HCT116 (cell line): Measurements from ENCODE around the gene DMD. TPM values are rescaled to one million over a fixed set of nuclear protein-coding genes. Genes with fewer than 3 reads are reported as not detected.

Source experiments
- ATAC-seq: fragments of 200-7000 bp; cut with Tn5 transposase; 2 replicates; pipeline ENCODE4 v1.9.1; 2020; ENCODE audit warnings: mild to moderate bottlenecking, moderate library complexity
- BruUV-seq: library from RNA; stranded (reverse); fragments of 400-500 nt; replicated peaks from 2 replicates; lab custom pipeline; 2021; lab: Mats Ljungman, UMichigan
- CTCF ChIA-PET: fragments of 300-600 bp; sonication (Branson Sonifier 250); formaldehyde crosslinking; loops from one replicate; lab custom pipeline; 2021; ENCODE audit warnings: antibody characterized with exemption; lab: Charles Lee
- POLR2A ChIA-PET: fragments of 300-600, 350-600 bp; sonication (Branson Sonifier 250); formaldehyde crosslinking; loops from one replicate; lab custom pipeline; 2021; ENCODE audit warnings: antibody characterized with exemption; lab: Charles Lee
- RAD21 ChIA-PET, 2 experiments: fragments of 300-600 bp; sonication (Branson Sonifier 250); formaldehyde crosslinking; loops; one replicate each; lab custom pipeline; 2023; ENCODE audit warnings: low total read pairs in 2 of 2; ENCODE audit not compliant: uncharacterized antibody in 2 of 2, unreplicated experiment in 2 of 2, low non-redundant PET in 1 of 2; lab: Charles Lee
- DNase-seq: peaks from one replicate; pipeline ENCODE4 v3.0.0-alpha.2; 2010; ENCODE audit warnings: low read depth, low spot score
- H2AFZ ChIP-seq: fragments of 200-600 bp; shearing (Covaris generic), sonication (generic); 2 replicates; pipeline ENCODE4 v1.6.1; 2017; ENCODE audit warnings: low read depth, mixed run types, mixed read lengths, antibody characterized with exemption, low read length; ENCODE audit not compliant: poor library complexity, severe bottlenecking
- H3K27ac ChIP-seq: 2 replicates; pipeline ENCODE4 v1.5.1; 2012; ENCODE audit warnings: low read depth, low read length
- H3K27me3 ChIP-seq: fragments of 200-600 bp; sonication (generic); 2 replicates; pipeline ENCODE4 v1.6.1; 2016; ENCODE audit warnings: mixed run types, low read length, mixed read lengths; ENCODE audit not compliant: insufficient read depth
- H3K36me3 ChIP-seq, 2 experiments: fragments of 200-500 bp in 1 of 2; fragments of 200-600 bp in 1 of 2; sonication (Bioruptor generic) in 1 of 2; sonication (generic) in 1 of 2; 2 replicates each; pipeline versions ENCODE4 v1.5.1 to v1.6.1; 2014 to 2016; ENCODE audit warnings: low read length in 2 of 2, inconsistent platforms in 1 of 2, mixed read lengths in 1 of 2, mixed run types in 1 of 2; ENCODE audit not compliant: insufficient read depth in 2 of 2, control insufficient read depth in 1 of 2
- H3K4me1 ChIP-seq, 2 experiments: fragments of 200-600 bp in 1 of 2; sonication (generic) in 1 of 2; 2 replicates each; pipeline versions ENCODE4 v1.5.1 to v1.6.1; 2012 to 2017; ENCODE audit warnings: low read length in 2 of 2, inconsistent platforms in 1 of 2, mild to moderate bottlenecking in 1 of 2, mixed read lengths in 1 of 2, mixed run types in 1 of 2, moderate library complexity in 1 of 2; ENCODE audit not compliant: insufficient read depth in 2 of 2, control insufficient read depth in 1 of 2
- H3K4me2 ChIP-seq: fragments of 200-600 bp; sonication (generic); 2 replicates; pipeline ENCODE4 v1.6.1; 2017; ENCODE audit warnings: mixed run types, low read length, mixed read lengths
- H3K4me3 ChIP-seq, 2 experiments: fragments of 200-600 bp in 1 of 2; sonication (generic) in 1 of 2; replicated peaks in 1 of 2; 2 replicates each; pipeline ENCODE4 v1.5.1; 2011 to 2016; ENCODE audit warnings: low read length in 2 of 2, control low read depth in 1 of 2, low read depth in 1 of 2, mild to moderate bottlenecking in 1 of 2, mixed read lengths in 1 of 2, mixed run types in 1 of 2
- H3K79me2 ChIP-seq: fragments of 200-600 bp; sonication (generic); 2 replicates; pipeline ENCODE4 v1.6.1; 2017; ENCODE audit warnings: mild to moderate bottlenecking, mixed run types, low read length, moderate library complexity, mixed read lengths; ENCODE audit not compliant: insufficient read depth
- H3K9ac ChIP-seq: fragments of 200-600 bp; sonication (generic); 2 replicates; pipeline ENCODE4 v1.6.1; 2016; ENCODE audit warnings: low read length, mixed read lengths
- H3K9me2 ChIP-seq: fragments of 200-600 bp; sonication (generic), shearing (Covaris generic); 2 replicates; pipeline ENCODE4 v1.6.1; 2017; ENCODE audit warnings: mixed run types, mild to moderate bottlenecking, moderate library complexity; ENCODE audit not compliant: insufficient read depth
- H3K9me3 ChIP-seq, 2 experiments: fragments of 200-500 bp in 1 of 2; fragments of 200-600 bp in 1 of 2; sonication (Bioruptor generic) in 1 of 2; sonication (generic) in 1 of 2; 2 replicates each; pipeline ENCODE4 v1.6.1; 2014 to 2017; ENCODE audit warnings: low read length in 2 of 2, mixed read lengths in 2 of 2, inconsistent platforms in 1 of 2, low read depth in 1 of 2, mild to moderate bottlenecking in 1 of 2, mixed run types in 1 of 2, moderate library complexity in 1 of 2; ENCODE audit not compliant: control insufficient read depth in 1 of 2, insufficient read depth in 1 of 2
- H4K20me1 ChIP-seq: fragments of 200-600 bp; sonication (generic), shearing (Covaris generic); 2 replicates; pipeline ENCODE4 v1.6.1; 2017; ENCODE audit warnings: mixed run types, mild to moderate bottlenecking, moderate library complexity; ENCODE audit not compliant: insufficient read depth
- ATF3 ChIP-seq: IDR thresholded peaks from 2 replicates; pipeline ENCODE4 v1.6.1; 2012
- CBX3 ChIP-seq: IDR thresholded peaks from 2 replicates; pipeline ENCODE4 v1.6.1; 2012; ENCODE audit warnings: low read depth
- CEBPB ChIP-seq: IDR thresholded peaks from 2 replicates; pipeline ENCODE4 v1.6.1; 2012; ENCODE audit warnings: low read depth
- CTCF ChIP-seq, 3 experiments: fragments of 200-600 bp in 1 of 3; sonication (generic) in 1 of 3; IDR thresholded peaks in 2 of 3; conservative IDR thresholded peaks in 1 of 3; 2 replicates each; pipeline ENCODE4 v1.5.1; 2012 to 2017; ENCODE audit warnings: low read depth in 2 of 3, low read length in 2 of 3, antibody characterized with exemption in 1 of 3, borderline replicate concordance in 1 of 3, control low read depth in 1 of 3, mild to moderate bottlenecking in 1 of 3, mixed read lengths in 1 of 3, mixed run types in 1 of 3, moderate library complexity in 1 of 3; ENCODE audit not compliant: insufficient read depth in 1 of 3
- EGR1 ChIP-seq: IDR thresholded peaks from 2 replicates; pipeline ENCODE4 v1.6.1; 2012; ENCODE audit warnings: low read depth
- MAX ChIP-seq: IDR thresholded peaks from 2 replicates; pipeline ENCODE4 v1.6.1; 2012
- POLR2A ChIP-seq: IDR thresholded peaks from 2 replicates; pipeline ENCODE4 v1.7.0; 2011; ENCODE audit warnings: borderline replicate concordance; ENCODE audit not compliant: insufficient read depth, insufficient read length; ENCODE audit errors: extremely low read depth
- POLR2AphosphoS5 ChIP-seq: IDR thresholded peaks from 2 replicates; pipeline ENCODE4 v1.6.1; 2011; ENCODE audit warnings: mild to moderate bottlenecking, low read depth, low read length, moderate library complexity
- RAD21 ChIP-seq: IDR thresholded peaks from 2 replicates; pipeline ENCODE4 v1.6.1; 2012; ENCODE audit warnings: low read depth, mild to moderate bottlenecking
- SIN3A ChIP-seq: IDR thresholded peaks from 2 replicates; pipeline ENCODE4 v1.6.1; 2012; ENCODE audit warnings: low read depth
- SP1 ChIP-seq: IDR thresholded peaks from 2 replicates; pipeline ENCODE4 v1.6.1; 2012; ENCODE audit warnings: low read depth
- intact Hi-C: fragments of 100-400 bp; cut with micrococcal nuclease; formaldehyde crosslinking; loops from 2 replicates; pipeline ENCODE4 v1.10.0; 2022
- total RNA-seq: library from RNA; stranded (reverse); gene quantifications from one replicate; pipeline ENCODE4 v1.2.1, GENCODE V29; 2021; ENCODE audit not compliant: unreplicated experiment

The DMD gene
- total RNA-seq, 1 experiment from 2014 or later, result 0.05 TPM

GRCh38 chrX:31179203-31179602 is 2032.1 kb downstream of the DMD start:
- BruUV-seq, result no TSS peak
- intact Hi-C loops, result no loop called here
- no peak for ATAC-seq

More at GRCh38 chrX:31179203-31179602, 2032.1 kb downstream of the DMD start:
- RAD21 ChIA-PET, result no interaction called here
- Histone ChIP-seq H3K9me3 (no peaks in the 10 kb centered on the region), H2AFZ (no peak overlapping the region), H3K4me3 (no peak overlapping the region), H3K36me3 (no peaks in the 10 kb centered on the region), H3K9me2 (no peaks in the 10 kb centered on the region), H3K27me3 (no peaks in the 10 kb centered on the region), H3K4me1 (no peaks in the 10 kb centered on the region), H3K4me2 (no peak overlapping the region), H3K79me2 (no peaks in the 10 kb centered on the region), H4K20me1 (no peaks in the 10 kb centered on the region), H3K9ac (no peak overlapping the region), H3K27ac (no peak overlapping the region)
- no peak for DNase-seq
- CTCF ChIA-PET, result no interaction called here
- no peak for TF ChIP-seq POLR2A
- no peak for TF ChIP-seq CTCF (IDR thresholded peaks at IDR 0.05 in 2 of 3, conservative IDR thresholded peaks at IDR 0.05 in 1 of 3; ENCODE audit: borderline replicate concordance in 1 of 3, insufficient read depth in 1 of 3, low read depth in 2 of 3, low read length in 2 of 3)
- TF ChIP-seq SP1, result no peak
- no peak for TF ChIP-seq MAX
- TF ChIP-seq POLR2AphosphoS5, result no peak
- no peak for TF ChIP-seq SIN3A
- no peak for TF ChIP-seq CEBPB
- no peak for TF ChIP-seq RAD21
- TF ChIP-seq CBX3, result no peak
- no peak for TF ChIP-seq EGR1
- no peak for TF ChIP-seq ATF3
- POLR2A ChIA-PET, result no interaction called here
